GM15510 (cell line): ENCODE data around the gene APP.

Experiments
- POLR2A ChIP-seq: IDR thresholded peaks from 3 replicates; pipeline ENCODE4 v1.6.1; 2011; ENCODE audit warnings: borderline replicate concordance; ENCODE audit not compliant: insufficient read length; ENCODE audit errors: extremely low read depth

APP gene

DNA sequence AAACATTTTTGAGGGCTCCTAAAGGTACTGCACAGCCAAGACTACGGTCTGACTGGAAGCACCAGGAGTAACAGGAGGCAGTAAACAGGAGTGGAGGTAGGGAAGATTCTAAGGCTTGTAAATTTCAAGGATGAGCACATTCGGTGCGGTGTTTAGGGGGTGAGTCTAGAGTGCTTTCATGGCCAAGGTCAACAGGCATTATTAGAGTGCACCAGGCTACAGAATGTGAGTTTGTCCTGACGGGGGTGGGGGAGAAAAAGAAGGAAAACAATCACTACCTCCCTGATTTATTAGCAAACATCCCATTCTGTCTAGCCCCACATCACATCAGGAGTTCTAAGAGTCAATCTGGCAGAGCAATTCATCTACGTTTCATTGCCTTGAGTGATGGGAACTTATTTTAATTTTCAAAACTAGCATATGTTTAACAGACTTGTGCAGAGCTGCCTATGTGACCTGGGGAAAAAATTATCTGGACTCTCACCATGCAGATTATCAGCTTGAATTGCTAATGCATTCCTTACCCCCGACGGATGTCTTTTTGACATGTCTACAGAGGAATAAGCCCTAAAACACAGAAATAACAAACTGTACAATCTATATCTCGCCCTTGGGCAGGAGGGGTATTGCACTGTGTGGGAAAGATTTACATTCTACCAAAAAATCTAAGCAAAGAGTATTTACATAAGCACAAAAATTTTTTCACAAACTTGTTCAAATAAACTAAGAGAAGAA lies 45.0 kb downstream of the APP start:
- TF ChIP-seq POLR2A = no peak

DNA sequence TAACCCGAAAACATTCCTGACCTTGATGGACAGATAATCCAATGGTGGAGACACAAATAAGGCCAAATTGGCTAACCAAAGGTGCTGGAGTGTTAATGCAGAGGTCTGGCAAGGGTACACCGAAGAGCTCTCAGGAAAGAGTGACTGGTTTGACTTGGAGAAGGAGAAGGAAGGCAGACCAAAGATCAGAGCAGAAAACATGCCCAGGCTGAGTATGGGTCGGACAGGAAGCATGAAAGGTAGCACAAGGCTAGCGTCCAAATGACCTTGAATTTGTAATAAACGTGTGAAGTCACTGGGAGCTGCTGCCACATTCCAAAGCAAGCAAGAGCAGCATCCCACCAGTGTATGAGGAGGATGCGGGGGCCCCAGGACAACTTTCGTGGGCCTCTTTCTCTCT lies 45.7 kb downstream of the APP start:
- no peak for TF ChIP-seq POLR2A

DNA sequence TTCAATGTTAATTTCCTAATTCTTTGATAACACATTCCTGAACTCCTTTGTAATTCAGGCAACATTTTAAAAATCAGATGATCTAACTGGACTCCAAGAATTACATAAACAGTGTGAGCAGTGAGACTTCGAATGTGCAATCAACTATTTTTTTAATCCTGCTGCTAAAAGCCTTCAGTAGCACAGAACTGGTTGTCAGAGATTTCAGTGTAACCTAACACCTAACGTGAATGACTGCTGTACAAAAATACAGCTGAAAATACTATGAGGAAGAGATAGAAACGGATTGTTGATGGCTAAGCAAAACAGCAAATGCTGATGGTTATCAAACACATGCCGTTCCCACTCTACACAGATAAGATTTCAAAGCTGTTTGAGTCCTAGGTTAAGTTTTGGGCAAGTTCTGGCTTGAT lies 46.1 kb downstream of the APP start:
- no peak for TF ChIP-seq POLR2A

DNA sequence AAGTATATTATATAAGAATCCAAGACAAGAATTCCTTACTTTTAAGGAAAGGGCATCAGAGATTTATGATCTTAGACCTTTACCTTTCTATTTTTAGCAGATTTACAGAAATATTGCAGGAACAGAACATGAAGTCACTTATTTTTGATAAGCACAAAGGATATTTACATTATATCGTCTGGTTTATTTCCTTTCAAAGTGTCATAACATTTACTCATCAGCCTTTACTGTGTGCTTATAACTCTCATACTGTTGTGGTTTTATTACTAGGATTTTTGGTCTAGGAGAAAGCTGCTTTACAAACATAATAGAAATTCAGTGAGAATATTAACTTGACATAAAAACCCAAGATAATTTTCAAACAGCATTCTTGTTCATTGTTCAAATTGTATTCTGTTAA lies 47.6 kb downstream of the APP start:
- TF ChIP-seq POLR2A = no peak

DNA sequence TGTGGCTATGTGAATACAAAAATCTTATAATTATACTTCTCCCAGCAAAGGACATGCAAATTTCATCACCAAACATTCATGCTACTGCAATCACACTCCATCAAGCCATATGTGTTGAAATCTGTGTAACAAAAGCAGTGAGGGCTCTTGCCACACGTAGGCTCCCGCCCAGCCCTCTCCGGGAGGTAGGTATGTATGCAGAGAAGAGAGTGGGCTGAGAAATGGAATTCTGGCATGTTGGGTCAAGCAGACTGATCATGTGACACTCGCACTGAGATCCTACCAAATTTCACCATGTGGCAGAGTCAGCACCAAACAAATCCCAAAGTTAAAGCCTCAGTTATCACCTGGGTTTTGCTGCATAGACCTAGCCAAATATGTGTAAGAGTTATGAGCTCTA lies 49.7 kb downstream of the APP start:
- TF ChIP-seq POLR2A = no peak

DNA sequence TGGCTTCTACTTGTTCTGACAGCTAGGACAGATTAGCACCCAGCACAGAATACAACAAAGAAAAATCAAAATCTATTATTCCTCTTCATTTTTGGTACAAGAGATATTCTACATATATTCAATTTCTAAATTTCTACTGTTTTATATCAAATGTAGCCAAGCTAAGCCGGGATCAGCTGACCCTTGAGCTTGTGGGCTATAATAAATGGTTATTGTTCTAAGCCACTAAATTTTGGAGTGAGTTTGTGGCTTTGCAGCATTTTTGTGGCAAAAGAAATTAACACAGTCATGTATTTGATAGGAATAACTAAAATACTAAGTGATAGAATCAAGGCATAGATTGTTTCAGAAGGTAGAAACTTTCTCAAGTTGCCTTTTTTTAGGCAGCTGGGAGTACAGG lies 50.7 kb downstream of the APP start:
- no peak for TF ChIP-seq POLR2A

DNA sequence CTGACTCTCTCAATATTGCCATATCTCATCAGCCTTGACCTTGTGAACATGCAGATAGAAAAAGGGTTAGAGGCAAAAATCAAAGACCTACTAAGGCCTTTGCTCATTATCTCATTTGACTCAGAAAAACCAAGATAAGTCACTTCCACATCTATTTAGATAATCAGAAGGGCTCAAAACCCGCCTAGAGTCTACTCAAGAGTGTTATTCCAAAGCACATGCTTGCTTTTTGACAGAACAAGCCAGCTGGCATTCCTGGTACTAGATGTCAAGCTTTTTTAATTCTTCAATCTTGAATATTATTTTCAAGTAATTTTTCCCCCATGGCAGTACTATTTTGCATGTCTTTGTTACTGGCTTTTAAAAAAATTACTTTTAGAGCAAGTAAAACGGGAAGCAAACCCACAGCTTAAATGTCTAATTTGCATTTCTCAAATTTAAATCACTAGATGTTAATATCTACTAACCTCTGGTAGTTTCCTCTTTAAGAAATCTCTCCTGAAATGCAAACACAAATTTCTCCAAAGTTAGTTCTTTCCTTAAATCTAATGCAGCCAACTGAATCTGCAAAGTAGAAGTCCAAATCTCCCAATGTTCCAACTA lies 51.5 kb downstream of the APP start:
- TF ChIP-seq POLR2A = no peak

DNA sequence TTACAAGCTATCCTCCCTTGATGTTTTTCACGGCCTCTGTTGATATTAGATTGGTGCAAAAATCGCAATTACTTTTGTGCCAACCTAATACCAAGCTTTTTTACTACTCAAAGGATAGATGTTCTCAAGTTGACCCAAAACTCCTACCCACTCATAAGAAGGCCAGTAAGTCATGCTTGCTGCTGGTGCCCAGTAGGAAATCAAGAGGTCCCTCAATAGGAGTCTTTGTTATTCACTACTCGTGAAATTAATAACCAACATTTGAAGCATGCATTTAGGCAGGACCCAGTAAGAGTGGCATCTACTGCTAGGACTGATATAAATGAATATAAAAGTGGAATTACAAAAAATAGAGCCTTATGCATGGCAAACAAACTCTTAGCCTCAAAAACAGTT lies 52.6 kb downstream of the APP start:
- TF ChIP-seq POLR2A = no peak

GRCh38 chr21:26117324-26117971 lies 53.1 kb downstream of the APP start:
- no peak for TF ChIP-seq POLR2A

DNA sequence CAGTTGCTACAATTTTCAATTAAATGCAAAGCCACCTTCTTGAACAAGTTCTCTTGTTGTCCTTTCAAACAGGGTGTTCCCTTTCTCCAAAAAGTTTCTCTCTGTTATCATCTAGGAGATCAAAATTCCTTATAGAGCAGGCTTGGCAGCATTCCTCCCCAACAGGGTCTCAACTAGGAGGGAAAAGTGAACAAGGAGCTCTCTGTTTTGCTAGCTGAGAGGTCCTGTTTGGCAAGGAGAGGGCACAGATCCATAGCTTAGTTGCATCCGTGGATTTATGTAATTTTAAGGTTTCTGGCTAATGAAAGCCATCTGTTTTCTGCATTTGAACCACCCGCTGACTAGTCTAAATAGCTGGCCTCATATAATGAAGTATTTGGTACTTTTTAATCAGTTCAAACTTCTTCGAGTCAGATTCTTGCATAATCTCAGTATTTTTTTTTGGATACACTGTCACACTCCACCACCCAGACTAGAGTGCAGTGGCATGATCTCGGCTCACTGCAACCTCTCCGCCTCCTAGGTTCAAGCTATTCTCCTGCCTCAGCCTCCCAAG lies 54.0 kb downstream of the APP start:
- no peak for TF ChIP-seq POLR2A

- TF ChIP-seq POLR2A = no peak
Measured at GRCh38 chr21:26115899-26116298, 54.7 kb downstream of the APP start.

DNA sequence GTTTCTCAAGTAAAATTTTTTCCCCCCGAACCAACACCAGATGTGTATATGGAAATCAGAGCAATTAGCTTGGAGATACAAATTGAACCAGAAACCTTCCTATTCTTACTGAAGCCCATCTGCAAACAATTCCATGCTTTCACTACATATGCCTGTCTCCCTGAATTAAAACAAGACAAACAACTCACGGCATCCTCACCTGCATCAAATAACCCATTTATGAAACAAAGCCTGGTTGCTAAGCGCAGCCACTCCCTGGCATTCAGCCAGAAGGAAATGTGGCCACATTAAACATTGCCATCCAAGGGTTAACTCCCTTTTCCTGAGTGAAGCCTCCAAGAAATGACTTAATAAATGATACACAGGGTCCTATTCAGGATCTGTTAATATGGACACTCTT lies 55.3 kb downstream of the APP start:
- no peak for TF ChIP-seq POLR2A

GRCh38 chr21:26112975-26113374 lies 57.6 kb downstream of the APP start:
- TF ChIP-seq POLR2A = no peak

- TF ChIP-seq POLR2A = no peak
Measured at GRCh38 chr21:26112127-26112742, 58.3 kb downstream of the APP start.

- TF ChIP-seq POLR2A = no peak
Measured at GRCh38 chr21:26110715-26111114, 59.9 kb downstream of the APP start.
